Panc1 (cell line): ENCODE data around the gene RTP5. TPM values are rescaled to one million over a fixed set of nuclear protein-coding genes. Genes with fewer than 3 reads are reported as not detected.

Experiments used
- ATAC-seq: fragments of 200-7000 bp; cut with Tn5 transposase; 2 replicates; pipeline ENCODE4 v1.9.1; 2020; ENCODE audit warnings: mild to moderate bottlenecking, moderate library complexity
- BruUV-seq: library from RNA; stranded (reverse); fragments of 400-500 nt; replicated peaks from 2 replicates; lab custom pipeline; 2021; lab: Mats Ljungman, UMichigan
- CTCF ChIA-PET: fragments of 300-600 bp; sonication (Branson Sonifier 250); formaldehyde crosslinking; loops from one replicate; lab custom pipeline; 2022; ENCODE audit warnings: antibody characterized with exemption; lab: Charles Lee
- POLR2A ChIA-PET: fragments of 300-600 bp; sonication (Branson Sonifier 250); formaldehyde crosslinking; loops from one replicate; lab custom pipeline; 2022; ENCODE audit warnings: antibody characterized with exemption; lab: Charles Lee
- DNase-seq: peaks from one replicate; pipeline ENCODE4 v3.0.0-alpha.2; 2010; ENCODE audit warnings: low read depth, low spot score
- H3K27ac ChIP-seq: 2 replicates; pipeline ENCODE4 v1.5.1; 2011; ENCODE audit warnings: mild to moderate bottlenecking, low read length, inconsistent platforms
- H3K27me3 ChIP-seq: fragments of 200-500 bp; sonication (Bioruptor generic); 2 replicates; pipeline ENCODE4 v1.6.0; 2014; ENCODE audit warnings: low read length, inconsistent platforms; ENCODE audit not compliant: control insufficient read depth, insufficient read depth
- H3K36me3 ChIP-seq: fragments of 200-500 bp; sonication (Bioruptor generic); 2 replicates; pipeline ENCODE4 v1.5.1; 2014; ENCODE audit warnings: inconsistent platforms, mild to moderate bottlenecking, low read length, moderate library complexity; ENCODE audit not compliant: control insufficient read depth, insufficient read depth
- H3K4me1 ChIP-seq: 2 replicates; pipeline ENCODE4 v1.5.1; 2011; ENCODE audit warnings: inconsistent platforms, mild to moderate bottlenecking, low read length, moderate library complexity; ENCODE audit not compliant: control insufficient read depth, insufficient read depth
- H3K4me3 ChIP-seq, 2 experiments: 2 replicates each; pipeline ENCODE4 v1.5.1; 2011 to 2012; ENCODE audit warnings: low read depth in 2 of 2, low read length in 2 of 2, mild to moderate bottlenecking in 2 of 2, inconsistent platforms in 1 of 2, moderate library complexity in 1 of 2
- H3K9me3 ChIP-seq: fragments of 200-500 bp; sonication (Bioruptor generic); 2 replicates; pipeline ENCODE4 v1.5.1; 2014; ENCODE audit warnings: low read depth, mild to moderate bottlenecking, inconsistent platforms, low read length, moderate library complexity; ENCODE audit not compliant: control insufficient read depth, insufficient read depth
- POLR2AphosphoS5 ChIP-seq: IDR thresholded peaks from 2 replicates; pipeline ENCODE4 v1.6.1; 2012; ENCODE audit warnings: mild to moderate bottlenecking, low read depth, low read length, moderate library complexity
- SIN3A ChIP-seq: IDR thresholded peaks from 2 replicates; pipeline ENCODE4 v1.6.1; 2012; ENCODE audit warnings: low read depth, mild to moderate bottlenecking, low read length, moderate library complexity, borderline replicate concordance; ENCODE audit not compliant: insufficient read depth
- TCF7L2 ChIP-seq: IDR thresholded peaks from 2 replicates; pipeline ENCODE4 v1.6.1; 2011; ENCODE audit warnings: mild to moderate bottlenecking, low read depth, low read length, inconsistent platforms
- in situ Hi-C: cut with HindIII; loops from 2 replicates; pipeline ENCODE4 v1.10.0; 2016; ENCODE audit warnings: low sequenced_read_pairs, low pct_unique_long_range_greater_than_20kb
- intact Hi-C: fragments of 100-400 bp; cut with micrococcal nuclease; formaldehyde crosslinking; loops from one replicate; pipeline ENCODE4 v1.10.0; 2022; ENCODE audit not compliant: unreplicated experiment
- total RNA-seq: library from RNA; stranded (reverse); gene quantifications from one replicate; pipeline ENCODE4 v1.2.1, GENCODE V29; 2021; ENCODE audit not compliant: unreplicated experiment
- TF ChIP-seq, protein P1 (sequence below), 2 experiments: IDR thresholded peaks; 2 replicates each; pipeline ENCODE4 v1.6.1; 2011 to 2012; ENCODE audit warnings: low read depth in 2 of 2, control low read depth in 1 of 2, low read length in 1 of 2, mild to moderate bottlenecking in 1 of 2, moderate library complexity in 1 of 2; ENCODE audit not compliant: insufficient read depth in 1 of 2
- TF ChIP-seq, protein P2 (sequence below): fragments of 450-650 bp; IDR thresholded peaks from 2 replicates; pipeline ENCODE4 v1.5.1; 2017; ENCODE audit warnings: mild to moderate bottlenecking

The RTP5 gene
- total RNA-seq, 1 experiment from 2014 or later = not detected

GRCh38 chr2:241888641-241889040 lies 19.1 kb downstream of the RTP5 start:
- Histone ChIP-seq H3K27ac (no peak overlapping the region), H3K27me3 (no peaks in the 10 kb centered on the region), H3K9me3 (no peaks in the 10 kb centered on the region), H3K4me1 (peaks cover 40% of the 10 kb centered on the region), H3K4me3 (no peak overlapping the region), H3K36me3 (no peaks in the 10 kb centered on the region)
- ChIA-PET CTCF (no interaction called here), POLR2A (no interaction called here)
- TF ChIP-seq TCF7L2 (no peak), POLR2AphosphoS5 (no peak), SIN3A (no peak)
- TF ChIP-seq, protein P1, sequence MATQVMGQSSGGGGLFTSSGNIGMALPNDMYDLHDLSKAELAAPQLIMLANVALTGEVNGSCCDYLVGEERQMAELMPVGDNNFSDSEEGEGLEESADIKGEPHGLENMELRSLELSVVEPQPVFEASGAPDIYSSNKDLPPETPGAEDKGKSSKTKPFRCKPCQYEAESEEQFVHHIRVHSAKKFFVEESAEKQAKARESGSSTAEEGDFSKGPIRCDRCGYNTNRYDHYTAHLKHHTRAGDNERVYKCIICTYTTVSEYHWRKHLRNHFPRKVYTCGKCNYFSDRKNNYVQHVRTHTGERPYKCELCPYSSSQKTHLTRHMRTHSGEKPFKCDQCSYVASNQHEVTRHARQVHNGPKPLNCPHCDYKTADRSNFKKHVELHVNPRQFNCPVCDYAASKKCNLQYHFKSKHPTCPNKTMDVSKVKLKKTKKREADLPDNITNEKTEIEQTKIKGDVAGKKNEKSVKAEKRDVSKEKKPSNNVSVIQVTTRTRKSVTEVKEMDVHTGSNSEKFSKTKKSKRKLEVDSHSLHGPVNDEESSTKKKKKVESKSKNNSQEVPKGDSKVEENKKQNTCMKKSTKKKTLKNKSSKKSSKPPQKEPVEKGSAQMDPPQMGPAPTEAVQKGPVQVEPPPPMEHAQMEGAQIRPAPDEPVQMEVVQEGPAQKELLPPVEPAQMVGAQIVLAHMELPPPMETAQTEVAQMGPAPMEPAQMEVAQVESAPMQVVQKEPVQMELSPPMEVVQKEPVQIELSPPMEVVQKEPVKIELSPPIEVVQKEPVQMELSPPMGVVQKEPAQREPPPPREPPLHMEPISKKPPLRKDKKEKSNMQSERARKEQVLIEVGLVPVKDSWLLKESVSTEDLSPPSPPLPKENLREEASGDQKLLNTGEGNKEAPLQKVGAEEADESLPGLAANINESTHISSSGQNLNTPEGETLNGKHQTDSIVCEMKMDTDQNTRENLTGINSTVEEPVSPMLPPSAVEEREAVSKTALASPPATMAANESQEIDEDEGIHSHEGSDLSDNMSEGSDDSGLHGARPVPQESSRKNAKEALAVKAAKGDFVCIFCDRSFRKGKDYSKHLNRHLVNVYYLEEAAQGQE (IDR thresholded peaks at IDR 0.05; ENCODE audit: insufficient read depth in 1 of 2, low read depth in 2 of 2, low read length in 1 of 2) = no peak
- TF ChIP-seq, protein P2, sequence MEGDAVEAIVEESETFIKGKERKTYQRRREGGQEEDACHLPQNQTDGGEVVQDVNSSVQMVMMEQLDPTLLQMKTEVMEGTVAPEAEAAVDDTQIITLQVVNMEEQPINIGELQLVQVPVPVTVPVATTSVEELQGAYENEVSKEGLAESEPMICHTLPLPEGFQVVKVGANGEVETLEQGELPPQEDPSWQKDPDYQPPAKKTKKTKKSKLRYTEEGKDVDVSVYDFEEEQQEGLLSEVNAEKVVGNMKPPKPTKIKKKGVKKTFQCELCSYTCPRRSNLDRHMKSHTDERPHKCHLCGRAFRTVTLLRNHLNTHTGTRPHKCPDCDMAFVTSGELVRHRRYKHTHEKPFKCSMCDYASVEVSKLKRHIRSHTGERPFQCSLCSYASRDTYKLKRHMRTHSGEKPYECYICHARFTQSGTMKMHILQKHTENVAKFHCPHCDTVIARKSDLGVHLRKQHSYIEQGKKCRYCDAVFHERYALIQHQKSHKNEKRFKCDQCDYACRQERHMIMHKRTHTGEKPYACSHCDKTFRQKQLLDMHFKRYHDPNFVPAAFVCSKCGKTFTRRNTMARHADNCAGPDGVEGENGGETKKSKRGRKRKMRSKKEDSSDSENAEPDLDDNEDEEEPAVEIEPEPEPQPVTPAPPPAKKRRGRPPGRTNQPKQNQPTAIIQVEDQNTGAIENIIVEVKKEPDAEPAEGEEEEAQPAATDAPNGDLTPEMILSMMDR = no peak
- ATAC-seq (no peak), DNase-seq (no peak)
- in situ Hi-C loops (no loop called here), intact Hi-C loops (no loop called here)
- BruUV-seq = no TSS peak

GRCh38 chr2:241890524-241891235 lies 21.2 kb downstream of the RTP5 start:
- BruUV-seq = no TSS peak
- no peak for TF ChIP-seq POLR2AphosphoS5
- TF ChIP-seq SIN3A = no peak
- TF ChIP-seq TCF7L2 = no peak
- TF ChIP-seq, protein P2 = no peak
- TF ChIP-seq, protein P1 (IDR thresholded peaks at IDR 0.05; ENCODE audit: insufficient read depth in 1 of 2, low read depth in 2 of 2, low read length in 1 of 2) = no peak
- Histone ChIP-seq H3K4me3 (no peak overlapping the region), H3K9me3 (no peaks in the 10 kb centered on the region), H3K27ac (no peak overlapping the region; the same call in 1 of the 2 replicates), H3K27me3 (no peaks in the 10 kb centered on the region), H3K4me1 (peaks cover 50% of the 10 kb centered on the region), H3K36me3 (no peaks in the 10 kb centered on the region)
- intact Hi-C loops = no loop called here
- ATAC-seq (no peak), DNase-seq (no peak)
- in situ Hi-C loops = no loop called here
- ChIA-PET CTCF (interaction anchor here (0.5 kb wide), 1 partner anchor 23 kb away, joined by 3 read pairs; no protein-coding TSS in a partner anchor), POLR2A (no interaction called here)
